ENCODE data around the gene YWHAH.

The YWHAH gene

DNA sequence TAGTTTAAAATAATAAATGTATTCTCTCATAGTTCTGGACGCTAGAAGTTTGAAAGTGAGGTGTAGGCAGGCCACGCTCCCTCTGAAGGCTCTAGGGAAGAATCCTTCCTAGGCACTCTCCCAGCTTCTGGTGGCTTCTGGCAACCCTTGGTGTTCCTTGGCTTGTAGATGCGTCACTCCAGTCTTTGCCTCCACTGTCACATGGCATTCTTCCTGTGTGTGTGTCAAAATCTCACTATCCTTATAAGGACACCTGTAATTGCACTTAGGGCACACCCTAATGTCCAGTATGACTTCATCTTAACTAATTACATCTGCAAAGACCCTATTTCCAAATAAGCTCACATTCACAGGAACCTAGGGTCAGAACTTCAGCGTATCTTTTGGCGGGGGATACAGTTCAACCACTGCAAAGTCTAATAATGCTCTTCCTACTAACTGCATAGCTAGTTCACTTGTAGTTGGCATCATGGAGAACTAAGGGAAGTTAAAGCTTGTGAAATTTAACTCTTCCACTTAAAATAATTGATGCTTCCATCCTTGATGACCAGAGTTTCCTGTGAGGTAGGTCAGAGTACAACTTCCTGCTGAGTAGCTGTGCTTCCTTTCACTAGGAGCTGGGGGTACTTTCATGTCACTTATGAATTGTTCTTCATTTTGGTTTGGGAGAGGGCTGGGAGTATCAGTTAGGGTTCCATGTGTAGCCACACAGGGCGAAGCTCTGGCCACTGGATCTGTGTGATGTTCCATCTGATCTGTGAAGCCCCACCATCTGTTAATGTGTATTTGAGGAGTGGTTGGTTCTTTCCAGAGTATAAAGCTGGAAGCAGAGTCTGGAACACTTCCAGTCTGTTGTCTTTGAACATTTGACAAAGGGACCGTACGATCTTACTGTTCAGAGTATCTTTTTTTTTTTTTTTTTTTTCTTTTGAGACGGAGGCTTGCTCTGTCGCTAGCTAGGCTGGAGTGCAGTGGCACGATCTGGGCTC, 10.5 kb downstream of the YWHAH start:
- H3K36me3 ChIP-seq (ENCODE audit: insufficient read depth, low read length) = peaks cover 83% of the 10 kb centered on the region
- 0 out of 2 replicates have a peak, but pooled peaks cover 5% of the 10 kb centered on the region for H3K4me1 ChIP-seq (ENCODE audit: insufficient read depth, low read length)
- H3K27ac ChIP-seq (ENCODE audit: low read length) = no peak overlapping the region
- no peaks in the 10 kb centered on the region for H3K9me3 ChIP-seq (ENCODE audit: insufficient read depth, low read length, severe bottlenecking)
- H3K4me2 ChIP-seq (ENCODE audit: insufficient read depth, low read length) = no peak overlapping the region
- peaks cover 82% of the 10 kb centered on the region for H4K20me1 ChIP-seq (ENCODE audit: insufficient read depth, low read length)
- H3K27me3 ChIP-seq (ENCODE audit: insufficient read depth, low read length, poor library complexity) = no peaks in the 10 kb centered on the region
- H3K79me2 ChIP-seq (ENCODE audit: insufficient read depth, low read length) = peaks cover 59% of the 10 kb centered on the region
- no peak for TF ChIP-seq EZH2 (IDR thresholded peaks at IDR 0.05; ENCODE audit: borderline replicate concordance, low read depth, low read length, severe bottlenecking)
- TF ChIP-seq, protein P1, sequence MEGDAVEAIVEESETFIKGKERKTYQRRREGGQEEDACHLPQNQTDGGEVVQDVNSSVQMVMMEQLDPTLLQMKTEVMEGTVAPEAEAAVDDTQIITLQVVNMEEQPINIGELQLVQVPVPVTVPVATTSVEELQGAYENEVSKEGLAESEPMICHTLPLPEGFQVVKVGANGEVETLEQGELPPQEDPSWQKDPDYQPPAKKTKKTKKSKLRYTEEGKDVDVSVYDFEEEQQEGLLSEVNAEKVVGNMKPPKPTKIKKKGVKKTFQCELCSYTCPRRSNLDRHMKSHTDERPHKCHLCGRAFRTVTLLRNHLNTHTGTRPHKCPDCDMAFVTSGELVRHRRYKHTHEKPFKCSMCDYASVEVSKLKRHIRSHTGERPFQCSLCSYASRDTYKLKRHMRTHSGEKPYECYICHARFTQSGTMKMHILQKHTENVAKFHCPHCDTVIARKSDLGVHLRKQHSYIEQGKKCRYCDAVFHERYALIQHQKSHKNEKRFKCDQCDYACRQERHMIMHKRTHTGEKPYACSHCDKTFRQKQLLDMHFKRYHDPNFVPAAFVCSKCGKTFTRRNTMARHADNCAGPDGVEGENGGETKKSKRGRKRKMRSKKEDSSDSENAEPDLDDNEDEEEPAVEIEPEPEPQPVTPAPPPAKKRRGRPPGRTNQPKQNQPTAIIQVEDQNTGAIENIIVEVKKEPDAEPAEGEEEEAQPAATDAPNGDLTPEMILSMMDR (IDR thresholded peaks at IDR 0.05; ENCODE audit: borderline replicate concordance, extremely low read depth, low read length, poor library complexity, severe bottlenecking) = no peak
- no peak for DNase-seq
- no peak; the same call in 2 of the 3 replicates for ATAC-seq (ENCODE audit: insufficient read depth, low read depth)
- no peak overlapping the region for H3K9ac ChIP-seq (ENCODE audit: low read depth, low read length)
- H2AFZ ChIP-seq (ENCODE audit: low read depth, low read length) = no peak overlapping the region
- H3K4me3 ChIP-seq (ENCODE audit: low read depth in 1 of 2, low read length in 2 of 2) = no peak overlapping the region

DNA sequence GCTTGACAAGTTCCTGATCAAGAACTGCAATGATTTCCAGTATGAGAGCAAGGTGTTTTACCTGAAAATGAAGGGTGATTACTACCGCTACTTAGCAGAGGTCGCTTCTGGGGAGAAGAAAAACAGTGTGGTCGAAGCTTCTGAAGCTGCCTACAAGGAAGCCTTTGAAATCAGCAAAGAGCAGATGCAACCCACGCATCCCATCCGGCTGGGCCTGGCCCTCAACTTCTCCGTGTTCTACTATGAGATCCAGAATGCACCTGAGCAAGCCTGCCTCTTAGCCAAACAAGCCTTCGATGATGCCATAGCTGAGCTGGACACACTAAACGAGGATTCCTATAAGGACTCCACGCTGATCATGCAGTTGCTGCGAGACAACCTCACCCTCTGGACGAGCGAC, 12.0 kb downstream of the YWHAH start:
- 0 out of 2 replicates have a peak, but pooled peaks cover 5% of the 10 kb centered on the region for H3K4me1 ChIP-seq (ENCODE audit: insufficient read depth, low read length)
- H3K27me3 ChIP-seq (ENCODE audit: insufficient read depth, low read length, poor library complexity) = no peaks in the 10 kb centered on the region
- H2AFZ ChIP-seq (ENCODE audit: low read depth, low read length) = no peak overlapping the region
- DNase-seq = no peak
- ATAC-seq (ENCODE audit: insufficient read depth, low read depth) = no peak
- no peak overlapping the region for H3K27ac ChIP-seq (ENCODE audit: low read length)
- peaks cover 44% of the 10 kb centered on the region for H3K79me2 ChIP-seq (ENCODE audit: insufficient read depth, low read length)
- H3K9me3 ChIP-seq (ENCODE audit: insufficient read depth, low read length, severe bottlenecking) = no peaks in the 10 kb centered on the region
- H3K9ac ChIP-seq (ENCODE audit: low read depth, low read length) = no peak overlapping the region
- no peak overlapping the region for H3K4me3 ChIP-seq (ENCODE audit: low read depth in 1 of 2, low read length in 2 of 2)
- H4K20me1 ChIP-seq (ENCODE audit: insufficient read depth, low read length) = peaks cover 69% of the 10 kb centered on the region
- TF ChIP-seq, protein P1 (IDR thresholded peaks at IDR 0.05; ENCODE audit: borderline replicate concordance, extremely low read depth, low read length, poor library complexity, severe bottlenecking) = no peak
- TF ChIP-seq EZH2 (IDR thresholded peaks at IDR 0.05; ENCODE audit: borderline replicate concordance, low read depth, low read length, severe bottlenecking) = no peak
- H3K36me3 ChIP-seq (ENCODE audit: insufficient read depth, low read length) = peaks cover 69% of the 10 kb centered on the region
- no peak overlapping the region for H3K4me2 ChIP-seq (ENCODE audit: insufficient read depth, low read length)

DNA sequence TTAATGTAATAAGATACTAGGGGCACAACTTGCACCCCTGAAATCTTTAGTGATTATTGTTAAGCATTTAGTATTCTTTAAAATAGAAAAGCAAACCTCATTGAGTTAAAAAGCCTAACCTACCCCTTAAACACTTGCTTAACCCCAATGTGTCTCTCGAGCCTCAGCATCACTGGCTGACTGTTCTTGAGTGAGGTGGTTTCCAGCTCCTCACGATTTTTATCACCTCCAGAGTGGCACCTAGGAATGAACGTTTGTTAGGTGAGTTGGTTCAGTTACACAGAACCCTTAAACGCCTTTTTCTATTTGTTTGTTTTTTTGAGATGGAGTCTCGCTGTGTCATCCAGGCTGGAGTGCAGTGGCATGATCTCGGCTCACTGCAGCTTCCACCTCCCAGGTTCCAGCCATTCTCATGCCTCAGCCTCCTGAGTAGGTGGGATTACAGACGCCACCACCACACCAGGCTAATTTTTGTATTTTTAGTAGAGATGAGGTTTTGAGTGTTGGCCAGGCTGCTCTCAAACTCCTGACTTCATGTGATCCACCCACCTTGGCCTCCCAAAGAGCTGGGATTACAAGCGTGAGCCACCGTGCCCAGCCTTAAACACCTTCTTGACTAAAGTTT, 13.7 kb downstream of the YWHAH start:
- H3K27me3 ChIP-seq (ENCODE audit: insufficient read depth, low read length, poor library complexity) = no peaks in the 10 kb centered on the region
- TF ChIP-seq, protein P1 (IDR thresholded peaks at IDR 0.05; ENCODE audit: borderline replicate concordance, extremely low read depth, low read length, poor library complexity, severe bottlenecking) = no peak
- no peak for TF ChIP-seq EZH2 (IDR thresholded peaks at IDR 0.05; ENCODE audit: borderline replicate concordance, low read depth, low read length, severe bottlenecking)
- no peak overlapping the region for H3K27ac ChIP-seq (ENCODE audit: low read length)
- no peak overlapping the region for H2AFZ ChIP-seq (ENCODE audit: low read depth, low read length)
- H4K20me1 ChIP-seq (ENCODE audit: insufficient read depth, low read length) = peaks cover 52% of the 10 kb centered on the region
- no peak for ATAC-seq (ENCODE audit: insufficient read depth, low read depth)
- no peak overlapping the region for H3K9ac ChIP-seq (ENCODE audit: low read depth, low read length)
- no peak overlapping the region for H3K4me2 ChIP-seq (ENCODE audit: insufficient read depth, low read length)
- H3K36me3 ChIP-seq (ENCODE audit: insufficient read depth, low read length) = peaks cover 52% of the 10 kb centered on the region
- peaks cover 26% of the 10 kb centered on the region for H3K79me2 ChIP-seq (ENCODE audit: insufficient read depth, low read length)
- H3K4me1 ChIP-seq (ENCODE audit: insufficient read depth, low read length) = no peaks in the 10 kb centered on the region
- H3K4me3 ChIP-seq (ENCODE audit: low read depth in 1 of 2, low read length in 2 of 2) = no peak overlapping the region
- H3K9me3 ChIP-seq (ENCODE audit: insufficient read depth, low read length, severe bottlenecking) = no peaks in the 10 kb centered on the region
- no peak for DNase-seq

Data from DND-41 (cell line).